Measurements from ENCODE around the gene SLC8A1. TPM values are rescaled to one million over a fixed set of nuclear protein-coding genes. Genes with fewer than 3 reads are reported as not detected.
A peak's percentile ranks its signal among the peaks of the same experiment; 100 is the strongest.

Gene SLC8A1
- total and polyA plus RNA-seq, 2 donors from 2014 or later: 12.9 to 33.9 TPM

DNA sequence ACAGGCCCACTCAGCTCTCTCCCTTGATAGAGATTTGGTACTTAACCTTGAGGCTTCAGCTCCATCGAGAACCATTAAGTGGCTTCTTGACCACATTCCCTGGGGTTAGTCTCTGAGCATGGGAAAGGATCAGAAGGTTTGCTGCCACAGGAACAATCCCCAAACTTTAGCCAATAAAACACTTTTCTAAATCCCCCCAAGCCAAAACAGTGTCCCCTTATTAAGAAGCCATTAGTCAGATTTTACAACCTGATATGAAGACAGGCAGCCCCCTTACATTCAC is 37.7 kb upstream of the SLC8A1 start:
- Histone ChIP-seq H3K27ac (ENCODE audit: low read depth in 2 of 2, low read length in 2 of 2) (peak overlapping the region in 1 of 2 donors; percentile 51), H3K9me3 (ENCODE audit: control insufficient read depth in 2 of 3, insufficient read depth in 1 of 3, low read length in 3 of 3) (no peaks in the 10 kb centered on the region), H3K27me3 (ENCODE audit: control insufficient read depth, insufficient read depth, low read length) (no peaks in the 10 kb centered on the region), H3K9ac (ENCODE audit: low read length in 3 of 3) (peak overlapping the region in 2 of 3 donors; percentile 3 to 29), H3K4me3 (ENCODE audit: low read length in 3 of 3) (peak overlapping the region in 2 of 3 donors; percentile 57 to 92), H3K36me3 (ENCODE audit: control insufficient read depth in 2 of 3, insufficient read depth in 3 of 3, low read length in 3 of 3) (no peaks in the 10 kb centered on the region), H3K4me1 (ENCODE audit: control insufficient read depth in 2 of 3, insufficient read depth in 2 of 3, low read depth in 1 of 3, low read length in 3 of 3) (peaks cover 4 to 17% (median 10%) of the 10 kb centered on the region in 3 donors)
- DNase-seq (no peak), FAIRE-seq (no peak)
- TF ChIP-seq, protein P1, sequence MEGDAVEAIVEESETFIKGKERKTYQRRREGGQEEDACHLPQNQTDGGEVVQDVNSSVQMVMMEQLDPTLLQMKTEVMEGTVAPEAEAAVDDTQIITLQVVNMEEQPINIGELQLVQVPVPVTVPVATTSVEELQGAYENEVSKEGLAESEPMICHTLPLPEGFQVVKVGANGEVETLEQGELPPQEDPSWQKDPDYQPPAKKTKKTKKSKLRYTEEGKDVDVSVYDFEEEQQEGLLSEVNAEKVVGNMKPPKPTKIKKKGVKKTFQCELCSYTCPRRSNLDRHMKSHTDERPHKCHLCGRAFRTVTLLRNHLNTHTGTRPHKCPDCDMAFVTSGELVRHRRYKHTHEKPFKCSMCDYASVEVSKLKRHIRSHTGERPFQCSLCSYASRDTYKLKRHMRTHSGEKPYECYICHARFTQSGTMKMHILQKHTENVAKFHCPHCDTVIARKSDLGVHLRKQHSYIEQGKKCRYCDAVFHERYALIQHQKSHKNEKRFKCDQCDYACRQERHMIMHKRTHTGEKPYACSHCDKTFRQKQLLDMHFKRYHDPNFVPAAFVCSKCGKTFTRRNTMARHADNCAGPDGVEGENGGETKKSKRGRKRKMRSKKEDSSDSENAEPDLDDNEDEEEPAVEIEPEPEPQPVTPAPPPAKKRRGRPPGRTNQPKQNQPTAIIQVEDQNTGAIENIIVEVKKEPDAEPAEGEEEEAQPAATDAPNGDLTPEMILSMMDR (IDR thresholded peaks at IDR 0.05; ENCODE audit: borderline replicate concordance, extremely low read depth, insufficient read depth): no peak
- intact Hi-C loops (cut with DNase I): no loop called here

DNA sequence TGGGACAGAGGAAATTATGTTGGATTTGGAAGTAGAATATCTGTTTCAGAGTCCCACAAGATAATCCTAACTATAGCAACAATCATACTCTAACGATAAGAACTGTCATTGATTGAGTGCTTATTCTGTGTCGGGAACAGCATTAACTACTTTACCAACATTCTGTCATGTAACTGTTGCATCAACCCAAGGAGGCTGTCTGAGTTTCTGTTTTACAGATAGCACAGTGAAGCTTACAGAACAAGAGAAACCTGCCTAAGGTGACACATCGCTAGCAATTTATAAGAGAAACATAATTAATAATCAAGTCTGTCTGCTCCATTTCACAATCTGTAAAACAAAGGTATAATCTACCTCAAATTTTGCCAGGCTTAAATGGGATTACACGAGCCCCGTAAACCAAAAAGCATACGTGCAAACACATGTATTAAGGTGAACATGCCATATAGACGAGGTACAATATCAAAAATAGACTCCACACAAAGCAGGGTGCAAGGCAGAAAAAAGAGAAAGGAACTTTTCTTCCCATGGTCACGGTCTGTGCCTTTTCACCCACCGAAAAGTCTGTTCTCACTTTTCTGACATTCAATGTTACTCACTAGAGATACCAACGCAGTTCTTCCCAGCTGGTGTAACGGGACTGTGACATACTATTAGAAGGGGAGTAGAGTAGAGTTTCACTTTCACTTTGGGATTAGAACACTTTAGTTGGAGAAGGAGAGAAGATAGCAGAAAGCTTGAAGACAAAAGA is 37.2 kb upstream of the SLC8A1 start:
- TF ChIP-seq, protein P1 (IDR thresholded peaks at IDR 0.05; ENCODE audit: borderline replicate concordance, extremely low read depth, insufficient read depth): no peak
- H3K27ac ChIP-seq (ENCODE audit: low read depth in 2 of 2, low read length in 2 of 2): peak overlapping the region in 1 of 2 donors; percentile 51
- H3K9ac ChIP-seq (ENCODE audit: low read length in 3 of 3): peak overlapping the region in 2 of 3 donors; percentile 3 to 29
- DNase-seq (peak in 1 of 5 donors; percentile 62), FAIRE-seq (no peak)
- H3K4me3 ChIP-seq (ENCODE audit: low read length in 3 of 3): peak overlapping the region; percentile 1 to 92 (median 57)
- H3K27me3 ChIP-seq (ENCODE audit: control insufficient read depth, insufficient read depth, low read length): no peaks in the 10 kb centered on the region
- H3K4me1 ChIP-seq (ENCODE audit: control insufficient read depth in 2 of 3, insufficient read depth in 2 of 3, low read depth in 1 of 3, low read length in 3 of 3): peaks cover 4 to 17% (median 10%) of the 10 kb centered on the region in 3 donors
- no peaks in the 10 kb centered on the region for H3K36me3 ChIP-seq (ENCODE audit: control insufficient read depth in 2 of 3, insufficient read depth in 3 of 3, low read length in 3 of 3)
- intact Hi-C loops (cut with DNase I): no loop called here
- no peaks in the 10 kb centered on the region for H3K9me3 ChIP-seq (ENCODE audit: control insufficient read depth in 2 of 3, insufficient read depth in 1 of 3, low read length in 3 of 3)

DNA sequence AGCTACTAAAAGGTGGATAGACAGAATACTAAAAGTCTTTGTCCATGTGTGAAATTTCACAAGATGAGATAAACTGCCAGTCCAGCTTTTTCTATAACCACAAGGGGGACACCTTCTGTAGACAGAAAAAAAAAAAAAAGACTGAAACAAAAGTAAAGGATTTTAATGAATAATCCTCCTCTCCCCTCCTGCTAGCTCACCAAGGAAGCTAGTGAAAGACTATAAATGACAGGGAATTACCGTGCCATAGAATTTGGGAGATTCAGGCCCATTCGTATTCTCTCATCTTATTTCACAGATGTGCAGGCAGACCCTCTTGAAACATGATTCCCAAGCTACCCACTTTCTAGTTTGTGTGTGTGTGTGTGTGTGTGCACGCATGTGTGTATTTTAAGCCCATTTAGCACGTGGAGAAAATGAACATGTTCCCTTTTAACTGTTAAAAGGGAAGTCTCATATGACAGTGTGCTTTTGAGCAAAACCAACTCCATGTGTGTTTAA is 36.3 kb upstream of the SLC8A1 start:
- DNase-seq: peak in 3 of 5 donors; percentile 30 to 71 (median 63)

More for the DNA sequence above, 36.3 kb upstream of the SLC8A1 start:
- Histone ChIP-seq H3K27ac (ENCODE audit: low read depth in 2 of 2, low read length in 2 of 2) (no peak overlapping the region), H3K4me3 (ENCODE audit: low read length in 3 of 3) (peak overlapping the region in 2 of 3 donors; percentile 30 to 57), H3K36me3 (ENCODE audit: control insufficient read depth in 2 of 3, insufficient read depth in 3 of 3, low read length in 3 of 3) (no peaks in the 10 kb centered on the region), H3K9me3 (ENCODE audit: control insufficient read depth in 2 of 3, insufficient read depth in 1 of 3, low read length in 3 of 3) (no peaks in the 10 kb centered on the region), H3K9ac (ENCODE audit: low read length in 3 of 3) (peak overlapping the region in 2 of 3 donors; percentile 14 to 45), H3K27me3 (ENCODE audit: control insufficient read depth, insufficient read depth, low read length) (no peaks in the 10 kb centered on the region), H3K4me1 (ENCODE audit: control insufficient read depth in 2 of 3, insufficient read depth in 2 of 3, low read depth in 1 of 3, low read length in 3 of 3) (peaks cover 4 to 17% (median 10%) of the 10 kb centered on the region in 3 donors)
- intact Hi-C loops (cut with DNase I): no loop called here
- TF ChIP-seq, protein P1 (IDR thresholded peaks at IDR 0.05; ENCODE audit: borderline replicate concordance, extremely low read depth, insufficient read depth): peak; percentile 20
- FAIRE-seq: no peak

All from kidney (tissue), 14 donors.